NCI-H345 (cell line): ENCODE measurements around the gene RCBTB1.
A peak's percentile ranks its signal among the peaks of the same experiment; 100 is the strongest.
"Not testable (repeated sequence)": the region's sequence is repeated elsewhere in the genome, so short reads cannot be mapped to it uniquely, and the experiment has no call there.

Experiments used
- DNase-seq: peaks from one replicate; lab custom pipeline; 2025; lab: John Stamatoyannopoulos, UW

The RCBTB1 gene

DNA sequence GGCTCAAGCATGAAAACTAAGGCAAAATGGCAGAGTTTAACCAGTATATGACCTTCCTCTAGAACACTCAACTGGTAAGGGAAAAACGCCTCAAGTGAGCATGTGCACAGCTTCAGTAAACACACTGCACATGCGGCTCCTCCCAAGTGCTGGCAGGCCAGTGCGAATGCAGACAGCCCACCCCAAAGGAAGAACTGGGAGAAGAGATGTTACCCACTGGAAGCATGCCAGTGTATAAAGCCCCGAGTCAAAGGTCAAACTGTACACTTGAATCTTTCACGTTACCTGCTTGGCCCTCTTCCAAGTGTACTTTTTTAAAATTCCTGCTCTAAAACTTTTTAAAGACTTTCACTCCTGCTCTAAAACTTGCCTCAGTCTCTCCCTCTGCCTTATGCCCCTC, 19.2 kb upstream of the RCBTB1 start:
- no peak for DNase-seq

DNA sequence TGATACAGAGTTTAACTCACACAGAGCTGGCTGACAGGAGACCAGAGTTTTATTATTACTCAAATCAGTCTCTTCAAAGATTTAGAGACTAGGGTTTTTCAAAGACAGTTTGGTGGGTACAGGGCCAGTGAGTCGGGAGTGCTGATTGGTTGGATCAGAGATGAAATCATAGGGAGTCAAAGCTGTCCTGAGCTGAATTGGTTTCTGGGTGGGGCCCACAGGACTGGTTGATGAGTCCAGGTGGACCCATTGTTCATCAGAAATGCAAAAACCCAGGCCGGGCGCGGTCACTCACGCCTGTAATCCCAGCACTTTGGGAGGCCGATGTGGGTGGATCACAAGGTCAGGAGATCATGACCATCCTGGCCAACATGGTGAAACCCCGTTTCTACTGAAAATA, 17.3 kb upstream of the RCBTB1 start:
- DNase-seq, result not testable (repeated sequence)

DNA sequence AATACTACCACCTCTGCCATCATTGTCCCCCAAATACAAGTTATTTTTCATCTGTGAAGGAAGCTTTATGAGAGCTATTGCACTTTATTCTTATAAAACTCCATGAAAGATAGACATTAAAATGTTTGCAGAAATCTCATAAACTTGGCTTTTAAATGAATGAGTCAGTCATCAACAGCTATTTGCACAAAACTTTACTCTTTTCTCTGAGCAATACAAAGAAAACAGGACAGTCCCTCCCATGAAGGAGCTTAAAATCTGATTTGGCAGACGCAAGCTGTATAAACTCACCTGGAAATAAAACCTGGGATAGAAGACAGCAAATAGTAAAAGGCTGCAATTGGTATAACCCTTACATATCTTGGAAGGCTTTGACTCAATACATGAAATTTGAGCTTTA, 16.6 kb upstream of the RCBTB1 start:
- no peak for DNase-seq

DNA sequence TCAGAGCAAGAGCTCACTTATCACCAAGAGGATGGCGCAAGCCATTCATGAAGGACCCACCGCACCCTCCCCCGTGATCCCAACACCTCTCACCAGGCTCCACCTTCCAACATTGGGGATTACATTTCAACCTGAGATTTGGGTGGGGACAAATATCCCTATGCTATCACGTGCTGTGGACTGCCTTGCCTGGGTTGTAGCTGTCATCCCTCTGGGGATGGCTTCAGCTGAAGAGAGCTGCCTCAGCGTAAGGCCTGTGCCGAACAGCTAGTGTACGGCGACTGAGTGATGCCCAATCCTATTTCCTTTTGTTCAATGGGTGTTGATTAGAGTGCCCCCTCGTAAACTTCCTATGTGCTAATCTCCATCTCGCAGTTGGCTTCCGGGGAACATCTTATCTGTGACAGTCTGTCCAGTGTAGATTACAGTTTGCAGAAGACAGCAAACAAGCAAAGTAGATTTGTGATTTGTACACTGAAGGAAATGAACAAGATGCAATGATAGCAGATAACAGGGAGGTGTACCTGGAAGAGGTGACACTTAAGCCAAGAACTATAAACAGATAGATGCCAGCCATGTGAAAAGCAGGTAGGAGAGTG, 11.8 kb upstream of the RCBTB1 start:
- no peak for DNase-seq

GRCh38 chr13:49596221-49596620, 10.9 kb upstream of the RCBTB1 start:
- no peak for DNase-seq

- DNase-seq, result no peak
These were observed 9.2 kb upstream of the RCBTB1 start for GRCh38 chr13:49594576-49594975.

- not testable (repeated sequence) for DNase-seq
These were observed 8.5 kb upstream of the RCBTB1 start for GRCh38 chr13:49593876-49594275.

- DNase-seq, result not testable (repeated sequence)
These were observed 5.4 kb upstream of the RCBTB1 start for GRCh38 chr13:49590714-49591113.

- DNase-seq, result no peak
These were observed 2.0 kb upstream of the RCBTB1 start for GRCh38 chr13:49587311-49587847.

DNA sequence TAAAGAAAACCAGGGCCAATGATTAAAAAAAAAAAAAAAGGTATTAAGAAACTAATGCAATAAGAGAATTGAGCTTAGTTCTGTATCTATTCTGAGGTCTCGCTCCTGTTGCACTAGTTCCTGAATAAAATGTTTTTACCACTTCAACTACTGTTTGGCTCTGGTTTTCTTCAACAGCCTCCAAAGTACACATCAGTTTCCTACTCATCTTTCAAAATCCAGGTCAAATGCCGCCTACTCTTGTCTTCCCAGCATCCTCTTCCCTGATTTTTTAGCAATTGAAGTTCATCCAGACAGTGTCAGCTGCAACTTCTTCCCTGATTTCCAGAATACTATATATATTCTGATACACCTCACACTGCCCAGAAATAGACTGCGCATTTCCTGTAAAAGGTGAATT, 1.4 kb upstream of the RCBTB1 start:
- DNase-seq, result no peak

GRCh38 chr13:49584771-49585182, 581 bp downstream of the RCBTB1 start:
- peak; percentile 1 for DNase-seq

- DNase-seq, result no peak
These were observed 4.2 kb downstream of the RCBTB1 start for GRCh38 chr13:49580980-49581680.

- no peak for DNase-seq
These were observed 5.9 kb downstream of the RCBTB1 start for GRCh38 chr13:49579501-49579900.

DNA sequence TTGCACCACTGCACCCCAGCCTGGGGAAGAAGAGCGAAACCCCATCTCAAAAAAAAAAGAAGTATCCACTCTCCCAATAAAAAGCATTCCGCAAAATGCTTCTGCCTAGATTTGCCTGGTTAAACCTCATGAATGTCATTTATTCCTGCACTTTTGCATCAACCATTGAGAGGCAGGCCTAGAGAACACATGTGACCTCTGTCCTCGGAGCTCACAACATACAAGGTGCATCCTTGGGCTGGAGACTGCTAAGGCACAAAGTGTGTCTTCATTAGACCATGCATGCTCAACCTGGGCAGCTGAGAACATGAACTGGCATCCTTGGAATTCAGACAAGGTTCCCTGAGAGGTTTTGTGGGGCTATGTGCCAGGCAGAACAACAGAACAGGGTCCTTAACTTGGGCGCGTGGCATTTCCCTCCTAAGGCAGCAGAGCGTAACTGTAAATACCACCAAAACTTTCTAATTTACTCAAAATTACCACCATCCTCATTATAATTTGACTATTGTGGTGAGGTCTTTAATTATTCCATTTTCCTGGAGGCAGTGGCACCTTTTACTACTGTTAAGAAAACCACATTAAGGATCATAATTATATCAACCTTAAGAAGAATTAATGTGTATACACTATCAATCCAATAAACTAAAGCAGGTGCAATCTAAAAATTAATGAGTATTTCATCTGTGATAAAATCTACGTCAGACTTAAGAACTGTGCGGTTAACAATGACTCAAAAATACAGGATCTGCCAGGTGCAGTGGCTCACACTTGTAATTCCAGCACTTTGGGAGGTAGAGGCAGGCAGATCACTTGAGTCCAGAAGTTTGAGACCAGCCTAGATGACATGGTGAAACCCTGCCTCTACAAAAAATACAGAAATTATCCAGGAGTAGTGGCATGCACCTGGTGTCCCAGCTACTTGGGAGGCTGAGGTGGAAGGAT, 13.8 kb downstream of the RCBTB1 start:
- no peak for DNase-seq

- DNase-seq, result no peak
These were observed 15.2 kb downstream of the RCBTB1 start for GRCh38 chr13:49569993-49570689.

GRCh38 chr13:49567491-49567890, 17.9 kb downstream of the RCBTB1 start:
- DNase-seq, result no peak

DNA sequence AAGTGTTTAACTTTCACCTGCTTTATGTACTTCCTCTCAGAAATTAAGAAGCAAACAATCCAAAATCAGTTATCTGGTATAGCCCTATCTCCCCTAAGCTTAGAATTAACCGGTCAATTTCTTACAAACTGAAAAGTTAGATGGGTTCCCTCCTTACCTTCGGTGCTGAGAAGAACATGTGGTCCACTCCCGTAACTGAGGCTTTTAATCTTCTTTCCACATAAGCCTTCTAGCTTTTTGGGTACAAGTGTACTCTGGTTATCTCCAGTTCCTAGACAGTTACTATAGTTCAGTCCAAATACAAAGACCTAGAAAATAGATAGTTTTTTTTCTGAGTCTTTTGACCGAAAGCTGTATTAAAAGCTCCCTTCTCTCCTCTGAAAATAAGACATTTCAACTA, 18.9 kb downstream of the RCBTB1 start:
- no peak for DNase-seq

DNA sequence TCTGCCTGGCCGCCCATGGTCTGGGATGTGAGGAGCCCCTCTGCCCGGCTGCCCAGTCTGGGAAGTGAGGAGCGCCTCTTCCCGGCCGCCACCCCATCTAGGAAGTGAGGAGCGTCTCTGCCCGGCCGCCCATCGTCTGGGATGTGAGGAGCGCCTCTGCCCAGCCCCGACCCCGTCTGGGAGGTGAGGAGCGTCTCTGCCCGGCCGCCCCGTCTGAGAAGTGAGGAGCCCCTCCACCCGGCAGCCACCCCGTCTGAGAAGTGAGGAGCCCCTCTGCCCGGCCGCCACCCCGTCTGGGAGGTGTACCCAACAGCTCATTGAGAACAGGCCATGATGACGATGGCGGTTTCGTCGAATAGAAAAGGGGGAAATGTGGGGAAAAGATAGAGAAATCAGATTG, 19.9 kb downstream of the RCBTB1 start:
- not testable (repeated sequence) for DNase-seq

DNA sequence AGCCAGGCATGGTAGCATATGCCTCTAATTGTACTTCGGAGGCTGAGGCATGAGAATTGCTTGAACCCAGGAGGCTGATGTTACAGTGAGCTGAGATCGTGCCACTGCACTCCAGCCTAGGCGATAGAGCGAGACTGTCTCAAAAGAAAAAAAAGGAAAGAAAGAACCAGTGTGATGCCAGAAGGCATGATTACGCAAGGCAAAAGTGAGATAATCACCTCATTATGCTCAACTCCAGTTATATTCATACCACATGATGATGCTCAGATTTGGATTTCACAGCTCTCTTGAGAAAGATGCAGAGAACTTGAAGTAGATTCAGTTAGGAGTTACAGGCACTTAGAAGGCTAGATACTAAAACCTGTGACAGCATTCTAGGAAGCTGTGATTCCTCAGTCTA, 21.8 kb downstream of the RCBTB1 start:
- no peak for DNase-seq

GRCh38 chr13:49561062-49561410, 24.3 kb downstream of the RCBTB1 start:
- DNase-seq, result no peak

DNA sequence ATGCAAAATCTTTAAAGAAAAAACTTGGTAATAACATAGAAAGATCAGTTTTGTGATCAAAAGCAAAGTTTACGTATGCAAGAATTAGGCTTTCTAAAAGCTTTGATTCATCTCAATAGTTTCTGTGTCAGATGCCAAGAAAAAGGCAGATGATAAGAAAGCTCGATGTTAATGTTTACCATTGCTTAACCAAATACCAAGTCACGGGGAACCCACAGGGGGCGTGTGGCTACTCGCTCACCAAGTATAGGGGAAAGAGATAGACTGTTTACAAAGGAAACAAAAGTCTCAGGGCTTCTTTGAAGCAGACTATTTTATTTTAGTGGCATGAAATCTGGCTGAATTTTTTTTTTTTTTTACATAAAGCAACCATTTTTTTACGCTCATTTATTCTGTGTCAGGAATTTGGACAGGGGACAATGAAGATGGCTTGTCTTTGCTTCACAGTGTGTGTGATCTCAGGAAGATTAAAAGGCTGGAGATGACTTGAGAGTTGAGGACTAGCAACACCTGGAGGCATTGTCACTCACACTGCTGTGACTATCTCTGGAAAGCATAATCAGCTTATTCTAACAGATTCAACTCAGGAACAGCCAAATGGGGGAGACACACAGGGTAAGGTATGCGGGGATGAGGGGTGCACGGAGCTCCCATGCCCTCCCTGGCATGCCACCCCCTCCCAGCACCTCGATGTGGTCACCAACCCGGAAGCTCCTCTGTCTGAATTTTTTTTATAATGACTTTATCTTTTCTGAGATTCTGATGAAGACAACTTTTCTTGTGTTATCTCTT, 24.9 kb downstream of the RCBTB1 start:
- no peak for DNase-seq
